ENCODE measurements around the gene CTRB1. TPM values are rescaled to one million over a fixed set of nuclear protein-coding genes. Genes with fewer than 3 reads are reported as not detected.

CTRB1 gene
- total and polyA plus RNA-seq, 2 of the 13 experiments (the other 11 are each of a cell fraction or from before 2014, with no cell fraction given), result not detected

- TF ChIP-seq HNF1A (IDR thresholded peaks at IDR 0.05; ENCODE audit: low read depth), result 0 out of 2 replicates have a peak, but pooled peaks have one; percentile 23
- TF ChIP-seq HNF1A (CRISPR knock-in tag; IDR thresholded peaks at IDR 0.05; ENCODE audit: borderline replicate concordance), result peak; percentile 60; the same call in 1 of the 2 replicates
Measured at GRCh38 chr16:75262104-75262799, 43.5 kb downstream of the CTRB1 start (continued).

- DNase-seq (ENCODE audit: low spot score) (no peak), ATAC-seq (no peak; the same call in 2 of the 3 replicates), FAIRE-seq (no peak)
- Histone ChIP-seq H3K36me3 (replicated peaks in 1 of 2; ENCODE audit: control insufficient read depth in 1 of 2, insufficient read depth in 2 of 2, low read length in 2 of 2) (peaks cover 4 to 5% of the 10 kb centered on the region in 2 experiments; a peak in 1 of 5 replicates), H3K9ac (ENCODE audit: insufficient read depth, low read depth, low read length) (peak overlapping the region; percentile 96), H3K4me3 (replicated peaks in 1 of 3; ENCODE audit: insufficient read depth in 1 of 3, low read depth in 2 of 3, low read length in 3 of 3) (peak overlapping the region in 2 of 3 experiments; percentile 2 to 96; a peak in 3 of 6 replicates), H3K27ac (ENCODE audit: extremely low read length, insufficient read depth, low read length) (peak overlapping the region; percentile 61), H3K79me2 (ENCODE audit: insufficient read depth, low read length) (peaks cover 74% of the 10 kb centered on the region), H3K4me2 (ENCODE audit: low read depth, low read length) (peak overlapping the region; percentile 98), H3K9me3 (ENCODE audit: low read length) (no peaks in the 10 kb centered on the region), H3K27me3 (ENCODE audit: control insufficient read depth in 1 of 2, insufficient read depth in 2 of 2, low read length in 2 of 2) (no peaks in the 10 kb centered on the region), H4K20me1 (ENCODE audit: insufficient read depth, low read length) (peaks cover 42% of the 10 kb centered on the region), H2AFZ (ENCODE audit: low read length) (no peak overlapping the region), H3K4me1 (ENCODE audit: insufficient read depth, low read length) (peaks cover 76% of the 10 kb centered on the region)
- ChIA-PET POLR2A (interaction anchor here (0.8 to 9.3 kb wide), 10 partner anchors 9 to 171 kb away, joined by 3 to 151 read pairs (median 10); partner anchors contain the start of genes BCAR1 and CFDP1), CTCF (ENCODE audit: low intra/inter-chr PET ratio, low total read pairs) (no interaction called here)
- no TSS peak for BruUV-seq (replicated peaks)
- in situ Hi-C loops (cut with HindIII; ENCODE audit: extremely low pct_ligation_motif_present, low pct_unique_long_range_greater_than_20kb), result no loop called here
- 68% methylated on average over 4 of the region's 5 CpGs for WGBS (ENCODE audit: low lambda C conversion rate)
- intact Hi-C loops (cut with micrococcal nuclease; ENCODE audit: unreplicated experiment), result loop anchor here (1.0 to 5.0 kb wide), 3 partner anchors 24 to 200 kb away; partner anchors contain the start of gene TMEM170A
- TF ChIP-seq MEIS2 (CRISPR knock-in tag; IDR thresholded peaks at IDR 0.05) (no peak; the same call in 1 of the 2 replicates), ZNF3 (CRISPR knock-in tag; IDR thresholded peaks at IDR 0.05) (no peak), ZNF562 (CRISPR knock-in tag; IDR thresholded peaks at IDR 0.05; ENCODE audit: borderline replicate concordance) (no peak), SOX6 (IDR thresholded peaks at IDR 0.05) (no peak), SOX6 (CRISPR knock-in tag; IDR thresholded peaks at IDR 0.05) (no peak), ZNF20 (CRISPR knock-in tag; IDR thresholded peaks at IDR 0.05) (no peak), ZNF580 (CRISPR knock-in tag; IDR thresholded peaks at IDR 0.05; ENCODE audit: borderline replicate concordance, low read depth) (no peak), MXD4 (CRISPR knock-in tag; IDR thresholded peaks at IDR 0.05) (no peak), NFRKB (IDR thresholded peaks at IDR 0.05) (no peak), CREB1 (IDR thresholded peaks at IDR 0.05) (no peak), CREB1 (CRISPR knock-in tag; IDR thresholded peaks at IDR 0.05) (no peak), MIXL1 (CRISPR knock-in tag; IDR thresholded peaks at IDR 0.05) (no peak), ZNF317 (CRISPR knock-in tag; IDR thresholded peaks at IDR 0.05) (no peak)
Measured at GRCh38 chr16:75262800-75263127, 44.0 kb downstream of the CTRB1 start.
